K562 (cell line): Measurements from ENCODE around the gene CCDC50. TPM values are rescaled to one million over a fixed set of nuclear protein-coding genes. Genes with fewer than 3 reads are reported as not detected.

Experiments
- CEBPG ChIP-seq, 3 experiments: fragments of 200-800 bp in 1 of 3; sonication (Bioruptor generic) in 1 of 3; sonication (generic) in 1 of 3; formaldehyde crosslinking in 1 of 3; IDR thresholded peaks in 2 of 3; conservative IDR thresholded peaks in 1 of 3; 2 replicates each; pipeline versions ENCODE4 v1.6.1 to v1.8.0; 2016 to 2022; ENCODE audit warnings: missing compliant biosample characterization in 2 of 3, missing genetic modification characterization in 2 of 3, mild to moderate bottlenecking in 1 of 3, missing genetic modification reagents in 1 of 3
- CHD4 ChIP-seq: fragments of 200-600 bp; sonication (generic); IDR thresholded peaks from 3 replicates; pipeline ENCODE4 v1.6.1; 2012; ENCODE audit warnings: low read depth, mild to moderate bottlenecking, mixed read lengths, low read length, inconsistent platforms; ENCODE audit not compliant: insufficient read depth, insufficient replicate concordance, poor library complexity, severe bottlenecking
- MTA3 ChIP-seq: fragments of 450-650 bp; formaldehyde crosslinking; IDR thresholded peaks from 2 replicates; pipeline ENCODE4 v1.6.1; 2017; ENCODE audit warnings: mild to moderate bottlenecking, borderline replicate concordance
- TEAD4 ChIP-seq, 2 experiments: sonication (generic) in 1 of 2; formaldehyde crosslinking in 1 of 2; IDR thresholded peaks; 2 replicates each; pipeline versions ENCODE4 v1.6.1 to v1.8.0; 2012 to 2022; ENCODE audit warnings: borderline replicate concordance in 1 of 2, inconsistent platforms in 1 of 2, low read length in 1 of 2, mild to moderate bottlenecking in 1 of 2, missing genetic modification reagents in 1 of 2
- ZNF165 ChIP-seq: fragments of 250-450 bp; sonication (Bioruptor Pico); IDR thresholded peaks from 2 replicates; pipeline ENCODE4 v1.4.0; 2020; ENCODE audit warnings: borderline replicate concordance
- polyA plus RNA-seq, 8 experiments: library from polyadenylated mRNA; depleted of rRNA in 4 of 8; stranded (reverse) in 5 of 8; unstranded in 3 of 8; fragments of >200 nt; fragmentation: Nextera tagmentation in 2 of 8; fragmentation: Illumina TruSeq in 1 of 8; extraction: Ambion mirVana in 2 of 8; extraction: Trizol in 1 of 8; gene quantifications; 2 replicates each; pipeline versions ENCODE4 v1.2.1 to v1.2.3, GENCODE V29; 2011 to 2014; ENCODE audit warnings: inconsistent platforms in 1 of 8, missing spikeins in 1 of 8
- total RNA-seq, 7 experiments: library from RNA; depleted of rRNA in 6 of 7; stranded (reverse); fragments of >200 nt in 6 of 7; fragmentation: Illumina TruSeq in 2 of 7; extraction: Trizol in 2 of 7; gene quantifications; 2 replicates each; pipeline versions ENCODE4 v1.2.1 to v1.2.3, GENCODE V29; 2011 to 2021; ENCODE audit warnings: low replicate concordance in 1 of 7
- TF ChIP-seq, protein P1 (sequence below): fragments of 250-450 bp; sonication (Bioruptor Pico); IDR thresholded peaks from 2 replicates; pipeline ENCODE4 v1.4.0; 2020; ENCODE audit warnings: borderline replicate concordance
- TF ChIP-seq, protein P2 (sequence below): fragments of 200-800 bp; sonication (Bioruptor generic); IDR thresholded peaks from 2 replicates; pipeline ENCODE4 v1.6.1; 2017; ENCODE audit warnings: missing genetic modification characterization, missing compliant biosample characterization
- TF ChIP-seq, protein P3 (sequence below), 2 experiments: fragments of 150-350 bp in 1 of 2; IDR thresholded peaks; 2 replicates each; pipeline ENCODE4 v1.6.1; 2012 to 2016; ENCODE audit warnings: low read depth in 2 of 2, low read length in 2 of 2, mild to moderate bottlenecking in 1 of 2, moderate library complexity in 1 of 2
- TF ChIP-seq, protein P4 (sequence below): sonication (generic); formaldehyde crosslinking; IDR thresholded peaks from 2 replicates; pipeline ENCODE4 v1.8.0; 2023; ENCODE audit warnings: missing genetic modification reagents, mild to moderate bottlenecking, borderline replicate concordance
- TF ChIP-seq, protein P5 (sequence below): sonication (generic); formaldehyde crosslinking; IDR thresholded peaks from 2 replicates; pipeline ENCODE4 v1.8.0; 2022; ENCODE audit warnings: missing genetic modification reagents, mild to moderate bottlenecking, moderate library complexity, borderline replicate concordance

The CCDC50 gene
- total and polyA plus RNA-seq, 9 of the 15 experiments (the other 6 are each of a cell fraction or from before 2014, with no cell fraction given), result 8.4 to 63.4 (median 40.4) TPM

DNA sequence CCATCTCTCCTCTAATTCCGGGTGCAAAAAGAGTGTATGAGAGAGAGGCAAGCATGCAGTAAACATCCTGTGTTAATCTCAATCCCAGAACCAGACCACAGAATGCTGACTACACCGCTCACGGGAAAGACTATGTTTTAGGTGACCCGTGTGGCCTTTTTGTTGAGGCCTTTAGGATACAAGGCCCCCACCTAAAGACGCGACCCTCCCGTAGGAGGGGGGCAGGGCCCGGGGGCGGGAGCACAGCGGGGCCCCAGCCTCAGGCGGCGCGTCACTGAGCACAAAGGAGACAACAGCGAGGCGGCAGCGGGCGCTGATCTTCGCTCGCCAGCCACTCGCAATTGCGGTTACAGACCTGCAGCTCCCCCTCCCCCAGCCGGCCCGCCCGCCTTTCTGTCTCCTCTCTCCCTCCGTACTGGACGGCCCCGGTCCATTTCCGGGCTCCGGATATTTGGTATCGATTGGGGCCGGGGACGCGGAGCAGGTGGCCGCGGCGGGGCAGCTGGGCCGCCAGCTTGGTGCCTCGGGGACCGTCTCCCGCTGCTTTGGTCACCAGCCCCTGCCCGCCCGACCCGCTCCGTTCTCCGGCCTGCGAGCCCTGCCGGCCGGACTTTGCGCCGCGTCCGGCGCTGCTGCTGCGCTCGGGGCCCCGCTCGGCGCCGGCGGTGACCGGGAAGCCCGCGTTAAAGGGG, at the start of gene CCDC50 (continued):
- TF ChIP-seq, protein P1, sequence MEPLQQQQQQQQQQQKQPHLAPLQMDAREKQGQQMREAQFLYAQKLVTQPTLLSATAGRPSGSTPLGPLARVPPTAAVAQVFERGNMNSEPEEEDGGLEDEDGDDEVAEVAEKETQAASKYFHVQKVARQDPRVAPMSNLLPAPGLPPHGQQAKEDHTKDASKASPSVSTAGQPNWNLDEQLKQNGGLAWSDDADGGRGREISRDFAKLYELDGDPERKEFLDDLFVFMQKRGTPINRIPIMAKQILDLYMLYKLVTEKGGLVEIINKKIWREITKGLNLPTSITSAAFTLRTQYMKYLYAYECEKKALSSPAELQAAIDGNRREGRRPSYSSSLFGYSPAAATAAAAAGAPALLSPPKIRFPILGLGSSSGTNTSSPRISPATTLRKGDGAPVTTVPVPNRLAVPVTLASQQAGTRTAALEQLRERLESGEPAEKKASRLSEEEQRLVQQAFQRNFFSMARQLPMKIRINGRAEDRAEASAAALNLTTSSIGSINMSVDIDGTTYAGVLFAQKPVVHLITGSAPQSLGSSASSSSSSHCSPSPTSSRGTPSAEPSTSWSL (CRISPR knock-in tag), result no peak
- TF ChIP-seq, protein P2, sequence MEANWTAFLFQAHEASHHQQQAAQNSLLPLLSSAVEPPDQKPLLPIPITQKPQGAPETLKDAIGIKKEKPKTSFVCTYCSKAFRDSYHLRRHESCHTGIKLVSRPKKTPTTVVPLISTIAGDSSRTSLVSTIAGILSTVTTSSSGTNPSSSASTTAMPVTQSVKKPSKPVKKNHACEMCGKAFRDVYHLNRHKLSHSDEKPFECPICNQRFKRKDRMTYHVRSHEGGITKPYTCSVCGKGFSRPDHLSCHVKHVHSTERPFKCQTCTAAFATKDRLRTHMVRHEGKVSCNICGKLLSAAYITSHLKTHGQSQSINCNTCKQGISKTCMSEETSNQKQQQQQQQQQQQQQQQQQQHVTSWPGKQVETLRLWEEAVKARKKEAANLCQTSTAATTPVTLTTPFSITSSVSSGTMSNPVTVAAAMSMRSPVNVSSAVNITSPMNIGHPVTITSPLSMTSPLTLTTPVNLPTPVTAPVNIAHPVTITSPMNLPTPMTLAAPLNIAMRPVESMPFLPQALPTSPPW (CRISPR knock-in tag), result peak; percentile 77
- peak; percentile 6; the same call in 1 of the 2 replicates for TF ChIP-seq TEAD4 (IDR thresholded peaks at IDR 0.05; ENCODE audit: low read length)
- no peak for TF ChIP-seq TEAD4 (CRISPR knock-in tag; IDR thresholded peaks at IDR 0.05; ENCODE audit: borderline replicate concordance)
- TF ChIP-seq, protein P3, sequence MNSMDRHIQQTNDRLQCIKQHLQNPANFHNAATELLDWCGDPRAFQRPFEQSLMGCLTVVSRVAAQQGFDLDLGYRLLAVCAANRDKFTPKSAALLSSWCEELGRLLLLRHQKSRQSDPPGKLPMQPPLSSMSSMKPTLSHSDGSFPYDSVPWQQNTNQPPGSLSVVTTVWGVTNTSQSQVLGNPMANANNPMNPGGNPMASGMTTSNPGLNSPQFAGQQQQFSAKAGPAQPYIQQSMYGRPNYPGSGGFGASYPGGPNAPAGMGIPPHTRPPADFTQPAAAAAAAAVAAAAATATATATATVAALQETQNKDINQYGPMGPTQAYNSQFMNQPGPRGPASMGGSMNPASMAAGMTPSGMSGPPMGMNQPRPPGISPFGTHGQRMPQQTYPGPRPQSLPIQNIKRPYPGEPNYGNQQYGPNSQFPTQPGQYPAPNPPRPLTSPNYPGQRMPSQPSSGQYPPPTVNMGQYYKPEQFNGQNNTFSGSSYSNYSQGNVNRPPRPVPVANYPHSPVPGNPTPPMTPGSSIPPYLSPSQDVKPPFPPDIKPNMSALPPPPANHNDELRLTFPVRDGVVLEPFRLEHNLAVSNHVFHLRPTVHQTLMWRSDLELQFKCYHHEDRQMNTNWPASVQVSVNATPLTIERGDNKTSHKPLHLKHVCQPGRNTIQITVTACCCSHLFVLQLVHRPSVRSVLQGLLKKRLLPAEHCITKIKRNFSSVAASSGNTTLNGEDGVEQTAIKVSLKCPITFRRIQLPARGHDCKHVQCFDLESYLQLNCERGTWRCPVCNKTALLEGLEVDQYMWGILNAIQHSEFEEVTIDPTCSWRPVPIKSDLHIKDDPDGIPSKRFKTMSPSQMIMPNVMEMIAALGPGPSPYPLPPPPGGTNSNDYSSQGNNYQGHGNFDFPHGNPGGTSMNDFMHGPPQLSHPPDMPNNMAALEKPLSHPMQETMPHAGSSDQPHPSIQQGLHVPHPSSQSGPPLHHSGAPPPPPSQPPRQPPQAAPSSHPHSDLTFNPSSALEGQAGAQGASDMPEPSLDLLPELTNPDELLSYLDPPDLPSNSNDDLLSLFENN (IDR thresholded peaks at IDR 0.05; ENCODE audit: low read depth in 2 of 2, low read length in 2 of 2), result 0 out of 4 replicates have a peak, but pooled peaks of 1 of the 2 experiments have one; percentile 52
- TF ChIP-seq CEBPG (CRISPR knock-in tag; IDR thresholded peaks at IDR 0.05), result no peak
- no peak for TF ChIP-seq CEBPG (tag; conservative IDR thresholded peaks at IDR 0.05 in 1 of 2, IDR thresholded peaks at IDR 0.05 in 1 of 2)
- TF ChIP-seq MTA3, result peak; percentile 87
- TF ChIP-seq, protein P4, sequence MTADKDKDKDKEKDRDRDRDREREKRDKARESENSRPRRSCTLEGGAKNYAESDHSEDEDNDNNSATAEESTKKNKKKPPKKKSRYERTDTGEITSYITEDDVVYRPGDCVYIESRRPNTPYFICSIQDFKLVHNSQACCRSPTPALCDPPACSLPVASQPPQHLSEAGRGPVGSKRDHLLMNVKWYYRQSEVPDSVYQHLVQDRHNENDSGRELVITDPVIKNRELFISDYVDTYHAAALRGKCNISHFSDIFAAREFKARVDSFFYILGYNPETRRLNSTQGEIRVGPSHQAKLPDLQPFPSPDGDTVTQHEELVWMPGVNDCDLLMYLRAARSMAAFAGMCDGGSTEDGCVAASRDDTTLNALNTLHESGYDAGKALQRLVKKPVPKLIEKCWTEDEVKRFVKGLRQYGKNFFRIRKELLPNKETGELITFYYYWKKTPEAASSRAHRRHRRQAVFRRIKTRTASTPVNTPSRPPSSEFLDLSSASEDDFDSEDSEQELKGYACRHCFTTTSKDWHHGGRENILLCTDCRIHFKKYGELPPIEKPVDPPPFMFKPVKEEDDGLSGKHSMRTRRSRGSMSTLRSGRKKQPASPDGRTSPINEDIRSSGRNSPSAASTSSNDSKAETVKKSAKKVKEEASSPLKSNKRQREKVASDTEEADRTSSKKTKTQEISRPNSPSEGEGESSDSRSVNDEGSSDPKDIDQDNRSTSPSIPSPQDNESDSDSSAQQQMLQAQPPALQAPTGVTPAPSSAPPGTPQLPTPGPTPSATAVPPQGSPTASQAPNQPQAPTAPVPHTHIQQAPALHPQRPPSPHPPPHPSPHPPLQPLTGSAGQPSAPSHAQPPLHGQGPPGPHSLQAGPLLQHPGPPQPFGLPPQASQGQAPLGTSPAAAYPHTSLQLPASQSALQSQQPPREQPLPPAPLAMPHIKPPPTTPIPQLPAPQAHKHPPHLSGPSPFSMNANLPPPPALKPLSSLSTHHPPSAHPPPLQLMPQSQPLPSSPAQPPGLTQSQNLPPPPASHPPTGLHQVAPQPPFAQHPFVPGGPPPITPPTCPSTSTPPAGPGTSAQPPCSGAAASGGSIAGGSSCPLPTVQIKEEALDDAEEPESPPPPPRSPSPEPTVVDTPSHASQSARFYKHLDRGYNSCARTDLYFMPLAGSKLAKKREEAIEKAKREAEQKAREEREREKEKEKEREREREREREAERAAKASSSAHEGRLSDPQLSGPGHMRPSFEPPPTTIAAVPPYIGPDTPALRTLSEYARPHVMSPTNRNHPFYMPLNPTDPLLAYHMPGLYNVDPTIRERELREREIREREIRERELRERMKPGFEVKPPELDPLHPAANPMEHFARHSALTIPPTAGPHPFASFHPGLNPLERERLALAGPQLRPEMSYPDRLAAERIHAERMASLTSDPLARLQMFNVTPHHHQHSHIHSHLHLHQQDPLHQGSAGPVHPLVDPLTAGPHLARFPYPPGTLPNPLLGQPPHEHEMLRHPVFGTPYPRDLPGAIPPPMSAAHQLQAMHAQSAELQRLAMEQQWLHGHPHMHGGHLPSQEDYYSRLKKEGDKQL (CRISPR knock-in tag), result no peak
- no peak for TF ChIP-seq CHD4
- no peak for TF ChIP-seq ZNF165 (CRISPR knock-in tag)
- TF ChIP-seq, protein P5, sequence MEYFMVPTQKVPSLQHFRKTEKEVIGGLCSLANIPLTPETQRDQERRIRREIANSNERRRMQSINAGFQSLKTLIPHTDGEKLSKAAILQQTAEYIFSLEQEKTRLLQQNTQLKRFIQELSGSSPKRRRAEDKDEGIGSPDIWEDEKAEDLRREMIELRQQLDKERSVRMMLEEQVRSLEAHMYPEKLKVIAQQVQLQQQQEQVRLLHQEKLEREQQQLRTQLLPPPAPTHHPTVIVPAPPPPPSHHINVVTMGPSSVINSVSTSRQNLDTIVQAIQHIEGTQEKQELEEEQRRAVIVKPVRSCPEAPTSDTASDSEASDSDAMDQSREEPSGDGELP (CRISPR knock-in tag), result peak; percentile 87
